ENCODE data around the gene RAMACL. TPM values are rescaled to one million over a fixed set of nuclear protein-coding genes. Genes with fewer than 3 reads are reported as not detected.
A peak's percentile ranks its signal among the peaks of the same experiment; 100 is the strongest.

The RAMACL gene
- total RNA-seq, 1 experiment from 2014 or later = 0.26 TPM

DNA sequence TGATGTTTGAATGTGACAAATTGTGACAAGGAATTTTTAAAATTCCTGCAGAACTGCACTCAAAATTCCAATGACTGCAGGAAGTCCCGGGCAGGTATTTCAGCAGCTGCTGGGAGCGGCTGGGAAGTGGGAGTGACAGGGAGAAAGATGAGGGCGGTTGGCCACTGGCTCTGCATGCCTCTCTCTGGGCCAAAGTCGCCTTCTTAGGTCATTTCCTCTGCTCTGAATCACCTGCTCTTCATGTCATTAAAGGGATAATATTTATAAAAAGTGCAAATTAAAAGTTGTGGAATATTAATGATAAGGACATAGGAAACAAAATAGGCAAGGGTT is 43.9 kb downstream of the RAMACL start:
- ChIA-PET POLR2A (ENCODE audit: unreplicated experiment) (no interaction called here), CTCF (no interaction called here)
- H3K4me2 ChIP-seq (ENCODE audit: low read length) = peak overlapping the region; percentile 75
- no peaks in the 10 kb centered on the region for H3F3A ChIP-seq (ENCODE audit: low read length, unreplicated experiment)
- TF ChIP-seq EZH2 (IDR thresholded peaks at IDR 0.05; ENCODE audit: low read length, unreplicated experiment) = no peak
- TF ChIP-seq, protein P1, sequence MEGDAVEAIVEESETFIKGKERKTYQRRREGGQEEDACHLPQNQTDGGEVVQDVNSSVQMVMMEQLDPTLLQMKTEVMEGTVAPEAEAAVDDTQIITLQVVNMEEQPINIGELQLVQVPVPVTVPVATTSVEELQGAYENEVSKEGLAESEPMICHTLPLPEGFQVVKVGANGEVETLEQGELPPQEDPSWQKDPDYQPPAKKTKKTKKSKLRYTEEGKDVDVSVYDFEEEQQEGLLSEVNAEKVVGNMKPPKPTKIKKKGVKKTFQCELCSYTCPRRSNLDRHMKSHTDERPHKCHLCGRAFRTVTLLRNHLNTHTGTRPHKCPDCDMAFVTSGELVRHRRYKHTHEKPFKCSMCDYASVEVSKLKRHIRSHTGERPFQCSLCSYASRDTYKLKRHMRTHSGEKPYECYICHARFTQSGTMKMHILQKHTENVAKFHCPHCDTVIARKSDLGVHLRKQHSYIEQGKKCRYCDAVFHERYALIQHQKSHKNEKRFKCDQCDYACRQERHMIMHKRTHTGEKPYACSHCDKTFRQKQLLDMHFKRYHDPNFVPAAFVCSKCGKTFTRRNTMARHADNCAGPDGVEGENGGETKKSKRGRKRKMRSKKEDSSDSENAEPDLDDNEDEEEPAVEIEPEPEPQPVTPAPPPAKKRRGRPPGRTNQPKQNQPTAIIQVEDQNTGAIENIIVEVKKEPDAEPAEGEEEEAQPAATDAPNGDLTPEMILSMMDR (conservative IDR thresholded peaks at IDR 0.05; ENCODE audit: low read depth, low read length) = no peak
- no peak for TF ChIP-seq EZH2phosphoT487 (IDR thresholded peaks at IDR 0.05; ENCODE audit: borderline replicate concordance, low read length)
- intact Hi-C loops (cut with micrococcal nuclease) = no loop called here
- ATAC-seq = peak; percentile 95
- peak overlapping the region; percentile 47 for H3K4me3 ChIP-seq (ENCODE audit: low read length)
- DNase-seq = peak; percentile 70
- no peaks in the 10 kb centered on the region for H3K79me2 ChIP-seq (ENCODE audit: low read length)
- no peaks in the 10 kb centered on the region for H3K9me3 ChIP-seq (ENCODE audit: low read length)
- H3K36me3 ChIP-seq (ENCODE audit: low read depth, low read length) = no peaks in the 10 kb centered on the region
- no peaks in the 10 kb centered on the region for H3K27me3 ChIP-seq (ENCODE audit: low read length)
- H3K27ac ChIP-seq (ENCODE audit: low read length) = peak overlapping the region; percentile 61
- peak overlapping the region; percentile 9; the same call in 1 of the 2 replicates for H3K9ac ChIP-seq (ENCODE audit: low read length)
- H3K4me1 ChIP-seq (ENCODE audit: insufficient read depth, low read length) = peaks cover 27% of the 10 kb centered on the region
- peak overlapping the region; percentile 67; the same call in 1 of the 2 replicates for H2AFZ ChIP-seq (ENCODE audit: low read length)
- H4K20me1 ChIP-seq (ENCODE audit: low read length) = no peaks in the 10 kb centered on the region
- H3K9me2 ChIP-seq (replicated peaks; ENCODE audit: low read length) = no peaks in the 10 kb centered on the region
- no TSS peak for BruUV-seq (replicated peaks)

DNA sequence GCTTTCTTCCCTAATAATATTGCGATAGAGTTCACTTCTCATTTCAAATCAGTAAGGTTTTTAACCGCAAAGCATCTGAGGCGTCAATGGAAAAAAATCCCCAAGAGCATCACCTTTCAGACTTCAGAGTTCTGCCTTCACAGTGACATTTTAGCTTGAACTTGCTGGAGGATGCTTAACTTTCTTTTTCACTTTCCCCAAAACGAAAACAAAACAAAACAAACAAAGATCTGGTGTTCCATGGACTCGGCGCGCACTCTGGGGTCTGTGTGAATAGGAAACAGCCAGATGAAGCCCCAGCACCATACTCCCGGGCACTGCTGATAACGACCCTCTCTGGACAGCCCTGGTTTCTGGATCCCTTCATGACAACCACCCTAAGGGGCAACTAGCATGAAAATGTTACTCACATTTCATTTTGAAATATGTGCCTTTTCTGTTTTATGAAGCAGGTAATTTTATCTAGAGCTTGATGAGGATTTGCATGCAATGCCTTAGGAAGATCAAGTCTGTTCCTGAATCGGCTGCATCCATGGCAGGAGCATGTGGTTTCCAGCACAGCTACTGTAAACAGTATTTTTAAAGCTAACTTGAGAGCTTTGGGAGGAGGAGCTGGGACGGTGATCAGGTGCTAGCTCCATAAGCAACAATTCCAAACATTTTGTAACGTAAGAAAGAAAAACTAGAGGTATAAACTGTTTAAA is 44.5 kb downstream of the RAMACL start:
- H3F3A ChIP-seq (ENCODE audit: low read length, unreplicated experiment) = no peaks in the 10 kb centered on the region
- peak overlapping the region; percentile 75 for H3K4me2 ChIP-seq (ENCODE audit: low read length)
- H3K9me2 ChIP-seq (replicated peaks; ENCODE audit: low read length) = no peaks in the 10 kb centered on the region
- POLR2A ChIA-PET (ENCODE audit: unreplicated experiment) = interaction anchor here (0.7 kb wide), 1 partner anchor 15 kb away, joined by 4 read pairs; no protein-coding TSS in a partner anchor
- peak overlapping the region; percentile 67; the same call in 1 of the 2 replicates for H2AFZ ChIP-seq (ENCODE audit: low read length)
- no peaks in the 10 kb centered on the region for H3K27me3 ChIP-seq (ENCODE audit: low read length)
- ATAC-seq = peak; percentile 46
- intact Hi-C loops (cut with micrococcal nuclease) = no loop called here
- peak overlapping the region; percentile 61 for H3K27ac ChIP-seq (ENCODE audit: low read length)
- H3K9ac ChIP-seq (ENCODE audit: low read length) = peak overlapping the region; percentile 9; the same call in 1 of the 2 replicates
- no peaks in the 10 kb centered on the region for H3K36me3 ChIP-seq (ENCODE audit: low read depth, low read length)
- no peak for DNase-seq
- H3K9me3 ChIP-seq (ENCODE audit: low read length) = no peaks in the 10 kb centered on the region
- H3K79me2 ChIP-seq (ENCODE audit: low read length) = no peaks in the 10 kb centered on the region
- peak overlapping the region; percentile 47 for H3K4me3 ChIP-seq (ENCODE audit: low read length)
- peaks cover 27% of the 10 kb centered on the region for H3K4me1 ChIP-seq (ENCODE audit: insufficient read depth, low read length)
- TF ChIP-seq EZH2 (IDR thresholded peaks at IDR 0.05; ENCODE audit: low read length, unreplicated experiment) = no peak
- TF ChIP-seq, protein P1 (conservative IDR thresholded peaks at IDR 0.05; ENCODE audit: low read depth, low read length) = no peak
- TF ChIP-seq EZH2phosphoT487 (IDR thresholded peaks at IDR 0.05; ENCODE audit: borderline replicate concordance, low read length) = no peak
- CTCF ChIA-PET = no interaction called here
- H4K20me1 ChIP-seq (ENCODE audit: low read length) = no peaks in the 10 kb centered on the region
- no TSS peak for BruUV-seq (replicated peaks)

DNA sequence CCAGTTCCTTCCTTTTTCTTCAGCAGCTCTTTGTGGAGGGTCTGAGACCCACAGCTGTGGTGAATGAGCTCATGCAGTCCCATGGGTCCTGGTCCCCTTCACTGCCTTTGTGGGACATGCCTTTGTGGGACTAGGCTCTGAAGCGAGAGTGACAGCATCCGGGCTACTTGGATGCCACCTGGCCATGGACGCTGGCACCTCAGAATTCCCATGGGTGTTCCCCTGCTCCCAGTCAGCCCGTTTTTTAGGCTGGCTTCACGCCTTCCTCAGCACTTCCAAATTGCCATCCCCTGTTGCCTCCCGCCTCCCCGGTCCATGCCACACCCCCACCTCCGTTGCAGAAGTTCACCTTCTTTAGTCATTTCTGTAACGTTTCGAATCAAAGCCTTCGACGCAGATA is 45.1 kb downstream of the RAMACL start:
- H3K36me3 ChIP-seq (ENCODE audit: low read depth, low read length) = no peaks in the 10 kb centered on the region
- ATAC-seq = no peak
- TF ChIP-seq EZH2phosphoT487 (IDR thresholded peaks at IDR 0.05; ENCODE audit: borderline replicate concordance, low read length) = no peak
- TF ChIP-seq, protein P1 (conservative IDR thresholded peaks at IDR 0.05; ENCODE audit: low read depth, low read length) = no peak
- TF ChIP-seq EZH2 (IDR thresholded peaks at IDR 0.05; ENCODE audit: low read length, unreplicated experiment) = no peak
- no peaks in the 10 kb centered on the region for H3K9me3 ChIP-seq (ENCODE audit: low read length)
- CTCF ChIA-PET = no interaction called here
- no peak overlapping the region for H3K4me3 ChIP-seq (ENCODE audit: low read length)
- POLR2A ChIA-PET (ENCODE audit: unreplicated experiment) = interaction anchor here (0.7 kb wide), 1 partner anchor 16 kb away, joined by 4 read pairs; no protein-coding TSS in a partner anchor
- no peaks in the 10 kb centered on the region for H3F3A ChIP-seq (ENCODE audit: low read length, unreplicated experiment)
- no peak for DNase-seq
- H3K9ac ChIP-seq (ENCODE audit: low read length) = no peak overlapping the region
- no peaks in the 10 kb centered on the region for H4K20me1 ChIP-seq (ENCODE audit: low read length)
- H3K27me3 ChIP-seq (ENCODE audit: low read length) = no peaks in the 10 kb centered on the region
- H3K27ac ChIP-seq (ENCODE audit: low read length) = no peak overlapping the region
- no peaks in the 10 kb centered on the region for H3K79me2 ChIP-seq (ENCODE audit: low read length)
- no TSS peak for BruUV-seq (replicated peaks)
- intact Hi-C loops (cut with micrococcal nuclease) = no loop called here
- H3K4me2 ChIP-seq (ENCODE audit: low read length) = no peak overlapping the region
- H2AFZ ChIP-seq (ENCODE audit: low read length) = no peak overlapping the region
- H3K4me1 ChIP-seq (ENCODE audit: insufficient read depth, low read length) = peaks cover 27% of the 10 kb centered on the region
- H3K9me2 ChIP-seq (replicated peaks; ENCODE audit: low read length) = no peaks in the 10 kb centered on the region
